Activated CD4-positive, alpha-beta T cell treated with anti-CD3 and anti-CD28 coated beads, Interleukin-2, amount 50 U/mL, for 24 hours (primary cell): ENCODE results near the gene TASP1.
"Not testable (repeated sequence)": the region's sequence is repeated elsewhere in the genome, so short reads cannot be mapped to it uniquely, and the experiment has no call there.

Experiments
- DNase-seq, 2 donors: peaks; one replicate each; pipeline ENCODE4 v3.0.0-alpha.2; 2020; ENCODE audit warnings: low read depth in 1 of 2, low spot score in 1 of 2

TASP1 gene

GRCh38 chr20:13501500-13501899 lies 137.2 kb downstream of the TASP1 start:
- no peak for DNase-seq

- DNase-seq: no peak
Measured at GRCh38 chr20:13494019-13494418, 144.7 kb downstream of the TASP1 start.

- DNase-seq: no peak
Measured at GRCh38 chr20:13493143-13493542, 145.6 kb downstream of the TASP1 start.

GRCh38 chr20:13492001-13492481 lies 146.7 kb downstream of the TASP1 start:
- no peak for DNase-seq

GRCh38 chr20:13487202-13487601 lies 151.5 kb downstream of the TASP1 start:
- no peak for DNase-seq

GRCh38 chr20:13486694-13487093 lies 152.0 kb downstream of the TASP1 start:
- DNase-seq: no peak

GRCh38 chr20:13485576-13485975 lies 153.2 kb downstream of the TASP1 start:
- no peak for DNase-seq

- DNase-seq: not testable (repeated sequence)
Measured at GRCh38 chr20:13485019-13485418, 153.7 kb downstream of the TASP1 start.

- DNase-seq: not testable (repeated sequence)
Measured at GRCh38 chr20:13483472-13483871, 155.3 kb downstream of the TASP1 start.

- no peak for DNase-seq
Measured at GRCh38 chr20:13478366-13478765, 160.4 kb downstream of the TASP1 start.

- no peak for DNase-seq
Measured at GRCh38 chr20:13474467-13474866, 164.3 kb downstream of the TASP1 start.

GRCh38 chr20:13469262-13469661 lies 169.5 kb downstream of the TASP1 start:
- DNase-seq: no peak

GRCh38 chr20:13468166-13468565 lies 170.6 kb downstream of the TASP1 start:
- DNase-seq: no peak

GRCh38 chr20:13464702-13465101 lies 174.0 kb downstream of the TASP1 start:
- DNase-seq: no peak

- DNase-seq: no peak
Measured at GRCh38 chr20:13461849-13462458, 176.8 kb downstream of the TASP1 start.

GRCh38 chr20:13458860-13459451 lies 179.8 kb downstream of the TASP1 start:
- peak in 1 of 2 donors; percentile 1 for DNase-seq

- no peak for DNase-seq
Measured at GRCh38 chr20:13457487-13457886, 181.2 kb downstream of the TASP1 start.

- no peak for DNase-seq
Measured at GRCh38 chr20:13455713-13456112, 183.0 kb downstream of the TASP1 start.

GRCh38 chr20:13453367-13453766 lies 185.4 kb downstream of the TASP1 start:
- DNase-seq: no peak

GRCh38 chr20:13452470-13453124 lies 186.1 kb downstream of the TASP1 start:
- DNase-seq: no peak

GRCh38 chr20:13449868-13450434 lies 188.8 kb downstream of the TASP1 start:
- DNase-seq: no peak
